ENCODE results near the gene LRP8. TPM values are rescaled to one million over a fixed set of nuclear protein-coding genes. Genes with fewer than 3 reads are reported as not detected.

Gene LRP8
- total and polyA plus RNA-seq, 2 of the 13 experiments (the other 11 are each of a cell fraction or from before 2014, with no cell fraction given) = 17.3 to 17.4 TPM

DNA sequence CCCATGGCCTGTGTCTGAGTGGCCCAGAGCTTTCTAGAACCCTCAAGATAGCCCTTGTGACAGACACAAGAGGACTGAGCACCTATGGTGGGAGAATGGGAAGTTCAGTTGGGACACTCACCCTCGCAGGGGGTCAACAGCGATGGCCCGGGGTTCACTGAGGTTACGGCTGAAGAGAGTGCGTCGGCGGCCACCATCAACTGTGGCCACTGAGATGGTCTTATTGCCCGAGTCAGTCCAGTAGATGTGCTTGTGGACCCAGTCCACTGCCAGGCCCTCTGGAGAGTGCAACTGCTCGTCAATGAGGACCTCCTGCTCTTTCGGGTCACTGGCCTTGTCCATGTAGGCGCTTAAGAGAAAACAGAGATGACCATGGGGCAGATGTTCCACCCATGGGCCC lies 63.8 kb downstream of the LRP8 start:
- H3K9ac ChIP-seq (ENCODE audit: insufficient read depth, low read depth, low read length) = no peak overlapping the region
- in situ Hi-C loops (cut with HindIII; ENCODE audit: extremely low pct_ligation_motif_present, low pct_unique_long_range_greater_than_20kb) (no loop called here), intact Hi-C loops (cut with micrococcal nuclease; ENCODE audit: unreplicated experiment) (no loop called here)
- no peaks in the 10 kb centered on the region for H3K4me1 ChIP-seq (ENCODE audit: insufficient read depth, low read length)
- no peak overlapping the region for H2AFZ ChIP-seq (ENCODE audit: low read length)
- no peaks in the 10 kb centered on the region for H4K20me1 ChIP-seq (ENCODE audit: insufficient read depth, low read length)
- H3K27me3 ChIP-seq (ENCODE audit: control insufficient read depth in 1 of 2, insufficient read depth in 2 of 2, low read length in 2 of 2) = no peaks in the 10 kb centered on the region
- peaks cover 25 to 62% of the 10 kb centered on the region in 2 experiments for H3K36me3 ChIP-seq (replicated peaks in 1 of 2; ENCODE audit: control insufficient read depth in 1 of 2, insufficient read depth in 2 of 2, low read length in 2 of 2)
- H3K27ac ChIP-seq (ENCODE audit: extremely low read length, insufficient read depth, low read length) = no peak overlapping the region
- no peak for TF ChIP-seq CBX1 (IDR thresholded peaks at IDR 0.05; ENCODE audit: low read depth)
- TF ChIP-seq HNRNPL (IDR thresholded peaks at IDR 0.05; ENCODE audit: low read depth, low read length) = no peak
- TF ChIP-seq SRF (IDR thresholded peaks at IDR 0.05; ENCODE audit: low read depth, low read length) = no peak
- TF ChIP-seq ZNF550 (CRISPR knock-in tag; IDR thresholded peaks at IDR 0.05; ENCODE audit: borderline replicate concordance) = no peak
- no peak for FAIRE-seq
- no TSS peak for BruUV-seq (replicated peaks)
- 94% methylated on average over 11 of the region's 11 CpGs for WGBS (ENCODE audit: low lambda C conversion rate)
- ChIA-PET POLR2A (no interaction called here), CTCF (ENCODE audit: low intra/inter-chr PET ratio, low total read pairs) (no interaction called here)
- no peak overlapping the region for H3K4me3 ChIP-seq (replicated peaks in 1 of 3; ENCODE audit: insufficient read depth in 1 of 3, low read depth in 2 of 3, low read length in 3 of 3)
- no peaks in the 10 kb centered on the region for H3K9me3 ChIP-seq (ENCODE audit: low read length)
- no peaks in the 10 kb centered on the region for H3K79me2 ChIP-seq (ENCODE audit: insufficient read depth, low read length)
- no peak overlapping the region for H3K4me2 ChIP-seq (ENCODE audit: low read depth, low read length)
- DNase-seq (ENCODE audit: low spot score) = no peak
- no peak for ATAC-seq

DNA sequence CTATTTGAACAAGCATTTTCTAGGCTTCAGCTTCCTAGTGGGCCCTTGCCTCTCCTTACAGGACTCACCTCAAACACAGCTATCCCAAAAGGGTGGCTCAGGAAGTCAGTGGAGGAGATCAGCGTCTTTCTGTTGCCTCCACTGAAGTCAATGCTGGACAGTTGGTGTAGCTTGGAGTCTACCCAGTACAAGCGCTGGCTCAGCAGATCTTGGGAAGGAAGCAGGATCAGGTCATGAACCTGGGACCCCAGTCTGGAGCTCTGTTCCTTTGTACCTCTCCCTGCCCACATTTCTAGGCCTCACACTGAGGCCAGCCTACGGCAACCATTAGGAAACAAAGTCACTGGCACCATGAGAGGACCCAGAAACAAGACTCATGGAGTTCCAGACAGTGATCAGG lies 65.9 kb downstream of the LRP8 start:
- Histone ChIP-seq H3K9ac (ENCODE audit: insufficient read depth, low read depth, low read length) (no peak overlapping the region), H3K9me3 (ENCODE audit: low read length) (no peaks in the 10 kb centered on the region), H2AFZ (ENCODE audit: low read length) (no peak overlapping the region), H4K20me1 (ENCODE audit: insufficient read depth, low read length) (no peaks in the 10 kb centered on the region), H3K4me1 (ENCODE audit: insufficient read depth, low read length) (no peaks in the 10 kb centered on the region), H3K79me2 (ENCODE audit: insufficient read depth, low read length) (no peaks in the 10 kb centered on the region), H3K27me3 (ENCODE audit: control insufficient read depth in 1 of 2, insufficient read depth in 2 of 2, low read length in 2 of 2) (no peaks in the 10 kb centered on the region), H3K27ac (ENCODE audit: extremely low read length, insufficient read depth, low read length) (no peak overlapping the region), H3K4me2 (ENCODE audit: low read depth, low read length) (no peak overlapping the region), H3K4me3 (replicated peaks in 1 of 3; ENCODE audit: insufficient read depth in 1 of 3, low read depth in 2 of 3, low read length in 3 of 3) (no peak overlapping the region), H3K36me3 (replicated peaks in 1 of 2; ENCODE audit: control insufficient read depth in 1 of 2, insufficient read depth in 2 of 2, low read length in 2 of 2) (peaks cover 24 to 74% of the 10 kb centered on the region in 2 experiments)
- ATAC-seq = no peak
- CTCF ChIA-PET (ENCODE audit: low intra/inter-chr PET ratio, low total read pairs) = no interaction called here
- 100% methylated on average over 3 of the region's 3 CpGs for WGBS (ENCODE audit: low lambda C conversion rate)
- BruUV-seq (replicated peaks) = no TSS peak
- peak; percentile 41 to 68; a peak in 2 of 4 replicates for TF ChIP-seq MAFK (conservative IDR thresholded peaks at IDR 0.05 in 1 of 2, IDR thresholded peaks at IDR 0.05 in 1 of 2; ENCODE audit: low read length in 2 of 2)
- peak; percentile 35; the same call in 1 of the 2 replicates for TF ChIP-seq MAFF (IDR thresholded peaks at IDR 0.05; ENCODE audit: low read depth, low read length)
- TF ChIP-seq SRSF1 (optimal IDR thresholded peaks at IDR 0.05; ENCODE audit: low read depth, low read length) = no peak
- in situ Hi-C loops (cut with HindIII; ENCODE audit: extremely low pct_ligation_motif_present, low pct_unique_long_range_greater_than_20kb) = no loop called here
- no peak for DNase-seq (ENCODE audit: low spot score)
- FAIRE-seq = no peak
- POLR2A ChIA-PET = no interaction called here
- intact Hi-C loops (cut with micrococcal nuclease; ENCODE audit: unreplicated experiment) = no loop called here
